ENCODE results near the gene FCAMR. TPM values are rescaled to one million over a fixed set of nuclear protein-coding genes. Genes with fewer than 3 reads are reported as not detected.

FCAMR gene
- total and polyA plus RNA-seq, 4 donors: 0.14 to 0.59 (median 0.39) TPM

DNA sequence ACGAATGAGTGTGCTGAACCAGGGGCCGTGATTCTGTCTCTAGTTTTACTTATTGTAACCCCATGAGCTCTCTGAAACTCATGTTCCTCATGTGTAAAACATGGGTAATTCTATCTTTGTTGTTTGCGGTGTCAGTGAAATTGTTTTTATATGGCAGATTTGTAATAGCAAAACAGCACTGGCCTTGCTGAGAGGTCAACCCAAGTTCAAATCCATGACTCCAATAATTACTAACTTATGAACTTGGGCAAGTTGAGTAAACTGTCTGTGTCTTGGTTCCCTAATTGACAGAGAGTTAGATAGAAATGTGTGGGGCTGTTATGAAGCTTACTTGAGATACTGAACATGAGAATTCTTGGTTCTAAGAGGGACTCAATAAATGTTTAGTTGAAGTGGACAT is 44.5 kb upstream of the FCAMR start:
- Histone ChIP-seq H3K9ac (ENCODE audit: low read depth in 1 of 2, low read length in 2 of 2) (no peak overlapping the region), H3K27ac (ENCODE audit: low read depth in 1 of 2, low read length in 2 of 2) (no peak overlapping the region), H3K27me3 (ENCODE audit: control insufficient read depth in 4 of 4, insufficient read depth in 4 of 4, low read length in 3 of 4) (no peaks in the 10 kb centered on the region), H3K9me3 (ENCODE audit: control insufficient read depth in 4 of 4, low read length in 3 of 4) (no peaks in the 10 kb centered on the region), H3K4me3 (ENCODE audit: low read depth in 1 of 3, low read length in 3 of 3) (no peak overlapping the region), H3K36me3 (ENCODE audit: control insufficient read depth in 4 of 4, insufficient read depth in 3 of 4, low read depth in 1 of 4, low read length in 3 of 4) (no peaks in the 10 kb centered on the region), H3K4me1 (ENCODE audit: control insufficient read depth in 4 of 4, insufficient read depth in 4 of 4, low read length in 3 of 4) (no peaks in the 10 kb centered on the region)
- DNase-seq (ENCODE audit: low spot score): no peak
- 89% methylated on average over 3 of the region's 3 CpGs for WGBS
- TF ChIP-seq FOXA2 (IDR thresholded peaks at IDR 0.05) (no peak), HNF4G (IDR thresholded peaks at IDR 0.05) (no peak), JUND (IDR thresholded peaks at IDR 0.05) (no peak), RXRA (IDR thresholded peaks at IDR 0.05) (no peak), GABPA (IDR thresholded peaks at IDR 0.05 in 1 of 2, conservative IDR thresholded peaks at IDR 0.05 in 1 of 2) (no peak), EGR1 (IDR thresholded peaks at IDR 0.05; ENCODE audit: low read depth in 2 of 2) (no peak), YY1 (IDR thresholded peaks at IDR 0.05) (no peak), CTCF (IDR thresholded peaks at IDR 0.05; ENCODE audit: low read depth, low read length, missing input control) (no peak)
- TF ChIP-seq, protein P1, sequence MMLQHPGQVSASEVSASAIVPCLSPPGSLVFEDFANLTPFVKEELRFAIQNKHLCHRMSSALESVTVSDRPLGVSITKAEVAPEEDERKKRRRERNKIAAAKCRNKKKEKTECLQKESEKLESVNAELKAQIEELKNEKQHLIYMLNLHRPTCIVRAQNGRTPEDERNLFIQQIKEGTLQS (IDR thresholded peaks at IDR 0.05): no peak

GRCh38 chr1:207013321-207014085 is 43.2 kb upstream of the FCAMR start:
- no peak overlapping the region for H3K9ac ChIP-seq (ENCODE audit: low read depth in 1 of 2, low read length in 2 of 2)
- no peaks in the 10 kb centered on the region for H3K4me1 ChIP-seq (ENCODE audit: control insufficient read depth in 4 of 4, insufficient read depth in 4 of 4, low read length in 3 of 4)
- no peaks in the 10 kb centered on the region for H3K9me3 ChIP-seq (ENCODE audit: control insufficient read depth in 4 of 4, low read length in 3 of 4)
- DNase-seq (ENCODE audit: low spot score): no peak
- no peak for TF ChIP-seq NR2F2 (IDR thresholded peaks at IDR 0.05)
- TF ChIP-seq, protein P1 (IDR thresholded peaks at IDR 0.05): no peak
- no peak for TF ChIP-seq FOXA1 (IDR thresholded peaks at IDR 0.05)
- no peak for TF ChIP-seq JUND (IDR thresholded peaks at IDR 0.05)
- TF ChIP-seq REST (IDR thresholded peaks at IDR 0.05): no peak
- TF ChIP-seq RAD21 (IDR thresholded peaks at IDR 0.05): no peak
- 95% methylated on average over 6 of the region's 6 CpGs for WGBS
- no peak overlapping the region for H3K4me3 ChIP-seq (ENCODE audit: low read depth in 1 of 3, low read length in 3 of 3)
- no peaks in the 10 kb centered on the region for H3K27me3 ChIP-seq (ENCODE audit: control insufficient read depth in 4 of 4, insufficient read depth in 4 of 4, low read length in 3 of 4)
- H3K36me3 ChIP-seq (ENCODE audit: control insufficient read depth in 4 of 4, insufficient read depth in 3 of 4, low read depth in 1 of 4, low read length in 3 of 4): no peaks in the 10 kb centered on the region
- H3K27ac ChIP-seq (ENCODE audit: low read depth in 1 of 2, low read length in 2 of 2): no peak overlapping the region
